Measurements from ENCODE around the gene HDAC4. TPM values are rescaled to one million over a fixed set of nuclear protein-coding genes. Genes with fewer than 3 reads are reported as not detected.

The HDAC4 gene
- total and polyA plus RNA-seq, 2 of the 8 experiments (the other 6 are each of a cell fraction or from before 2014, with no cell fraction given), result 15.4 to 31.5 TPM

DNA sequence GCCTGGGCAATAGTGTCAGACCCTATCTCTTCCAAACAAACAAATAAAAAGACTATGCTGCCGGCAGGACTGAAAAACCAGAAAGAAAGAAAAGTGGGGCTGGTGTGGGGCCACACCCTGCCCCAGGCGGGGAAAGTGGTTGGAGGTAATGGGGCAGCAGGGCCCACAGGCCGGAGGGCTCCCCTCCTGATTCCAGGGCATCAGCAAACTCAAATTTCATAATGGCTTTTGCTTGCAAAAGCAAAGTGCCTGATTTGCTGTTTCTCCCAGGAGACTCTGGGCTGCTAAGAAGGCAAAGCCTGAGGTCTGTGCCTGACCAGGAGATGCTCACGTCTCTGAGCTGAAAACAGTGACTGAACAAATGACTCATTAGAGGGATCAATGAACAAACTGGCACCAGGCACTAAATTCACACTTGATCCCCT is 121.9 kb downstream of the HDAC4 start:
- CTCF ChIA-PET (ENCODE audit: partially characterized antibody), result interaction anchor here (0.7 to 6.8 kb wide), 4 partner anchors 8 to 15 kb away, joined by 3 to 44 read pairs (median 3); no protein-coding TSS in a partner anchor
- TF ChIP-seq TAF7 (optimal IDR thresholded peaks at IDR 0.05; ENCODE audit: borderline replicate concordance, low read depth, low read length) (no peak), BRCA1 (IDR thresholded peaks at IDR 0.05; ENCODE audit: low read depth, low read length) (no peak), SP1 (IDR thresholded peaks at IDR 0.05; ENCODE audit: low read depth, low read length) (no peak), SRF (IDR thresholded peaks at IDR 0.05; ENCODE audit: low read depth, low read length) (no peak), NANOG (IDR thresholded peaks at IDR 0.05; ENCODE audit: insufficient read depth, low read depth, low read length, poor library complexity, severe bottlenecking) (no peak), JUN (IDR thresholded peaks at IDR 0.05; ENCODE audit: low read depth, low read length) (no peak), YY1 (IDR thresholded peaks at IDR 0.05; ENCODE audit: low read depth, low read length) (no peak), GTF2F1 (IDR thresholded peaks at IDR 0.05; ENCODE audit: borderline replicate concordance, low read depth, low read length) (no peak), SIRT6 (IDR thresholded peaks at IDR 0.05; ENCODE audit: low read length) (no peak), CBX5 (IDR thresholded peaks at IDR 0.05; ENCODE audit: low read depth, low read length) (no peak)
- TF ChIP-seq, protein P1, sequence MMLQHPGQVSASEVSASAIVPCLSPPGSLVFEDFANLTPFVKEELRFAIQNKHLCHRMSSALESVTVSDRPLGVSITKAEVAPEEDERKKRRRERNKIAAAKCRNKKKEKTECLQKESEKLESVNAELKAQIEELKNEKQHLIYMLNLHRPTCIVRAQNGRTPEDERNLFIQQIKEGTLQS (IDR thresholded peaks at IDR 0.05; ENCODE audit: insufficient read depth, low read depth, low read length), result no peak
- TF ChIP-seq, protein P2, sequence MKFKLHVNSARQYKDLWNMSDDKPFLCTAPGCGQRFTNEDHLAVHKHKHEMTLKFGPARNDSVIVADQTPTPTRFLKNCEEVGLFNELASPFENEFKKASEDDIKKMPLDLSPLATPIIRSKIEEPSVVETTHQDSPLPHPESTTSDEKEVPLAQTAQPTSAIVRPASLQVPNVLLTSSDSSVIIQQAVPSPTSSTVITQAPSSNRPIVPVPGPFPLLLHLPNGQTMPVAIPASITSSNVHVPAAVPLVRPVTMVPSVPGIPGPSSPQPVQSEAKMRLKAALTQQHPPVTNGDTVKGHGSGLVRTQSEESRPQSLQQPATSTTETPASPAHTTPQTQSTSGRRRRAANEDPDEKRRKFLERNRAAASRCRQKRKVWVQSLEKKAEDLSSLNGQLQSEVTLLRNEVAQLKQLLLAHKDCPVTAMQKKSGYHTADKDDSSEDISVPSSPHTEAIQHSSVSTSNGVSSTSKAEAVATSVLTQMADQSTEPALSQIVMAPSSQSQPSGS (IDR thresholded peaks at IDR 0.05; ENCODE audit: low read length), result no peak

More for the DNA sequence above, 121.9 kb downstream of the HDAC4 start:
- H2BK12ac ChIP-seq (ENCODE audit: low read depth, low read length), result no peak overlapping the region
- no peak overlapping the region for H2AFZ ChIP-seq (ENCODE audit: low read length)
- H3K4me2 ChIP-seq (ENCODE audit: insufficient read depth in 1 of 2, low read depth in 2 of 2, low read length in 2 of 2), result no peak overlapping the region
- H4K5ac ChIP-seq (ENCODE audit: insufficient read length, low read depth, low read length), result no peak overlapping the region
- no peak for DNase-seq (ENCODE audit: low read depth in 1 of 2, low spot score in 2 of 2)
- H3K4ac ChIP-seq (replicated peaks; ENCODE audit: insufficient read length, low read depth, low read length), result no peak overlapping the region
- H3K23me2 ChIP-seq (ENCODE audit: low read depth, low read length), result 0 out of 2 replicates have a peak, but pooled peaks cover 5% of the 10 kb centered on the region
- no peak overlapping the region for H3K56ac ChIP-seq (replicated peaks; ENCODE audit: insufficient read length, low read depth, low read length)
- H2BK20ac ChIP-seq (ENCODE audit: low read length), result no peak overlapping the region
- peaks cover 0 to 3% (median 1%) of the 10 kb centered on the region in 4 experiments; a peak in 1 of 7 replicates for H3K4me1 ChIP-seq (replicated peaks in 1 of 4; ENCODE audit: control insufficient read depth in 3 of 4, insufficient read depth in 4 of 4, low read length in 3 of 4)
- peaks cover 13% of the 10 kb centered on the region in 2 experiments for H4K20me1 ChIP-seq (replicated peaks in 1 of 2; ENCODE audit: control insufficient read depth in 1 of 2, insufficient read depth in 2 of 2, low read length in 2 of 2)
- WGBS, 2 experiments (ENCODE audit: extremely low coverage in 1 of 2, insufficient coverage in 1 of 2, insufficient read length in 1 of 2, insufficient replicate concordance in 2 of 2, low coverage in 1 of 2, low lambda C conversion rate in 2 of 2, missing lambda C conversion rate in 1 of 2), result 87% methylated on average over 4 of the region's 4 CpGs; no CpG with 5 or more reads in 1 of the 2 experiments
- no peak overlapping the region for H3K27ac ChIP-seq (ENCODE audit: low read depth, low read length)
- H3K4me3 ChIP-seq (ENCODE audit: extremely low read depth in 1 of 4, insufficient read depth in 2 of 4, low read depth in 3 of 4, low read length in 4 of 4), result no peak overlapping the region
- no peak overlapping the region for H3K9ac ChIP-seq (replicated peaks in 1 of 4; ENCODE audit: extremely low read depth in 1 of 4, low read depth in 3 of 4, low read length in 3 of 4)
- POLR2A ChIA-PET (ENCODE audit: partially characterized antibody), result interaction anchor here (1.7 kb wide), 1 partner anchor 15 kb away, joined by 5 read pairs; no protein-coding TSS in a partner anchor
- H3K9me3 ChIP-seq (ENCODE audit: insufficient read depth in 2 of 2, low read depth in 1 of 2, low read length in 1 of 2), result no peaks in the 10 kb centered on the region
- no peak overlapping the region for H3K23ac ChIP-seq (ENCODE audit: insufficient read length)
- H3K14ac ChIP-seq (ENCODE audit: insufficient read length), result no peak overlapping the region
- peaks cover 3 to 57% of the 10 kb centered on the region in 2 experiments; a peak in 3 of 4 replicates for H3K79me2 ChIP-seq (ENCODE audit: control insufficient read depth in 1 of 2, insufficient read depth in 2 of 2, low read length in 2 of 2)
- H2AK5ac ChIP-seq (ENCODE audit: low read depth, low read length), result no peak overlapping the region
- no peak for FAIRE-seq
- H2BK5ac ChIP-seq (ENCODE audit: low read depth, low read length), result no peak overlapping the region
- H3K79me1 ChIP-seq (ENCODE audit: low read depth, low read length), result peaks cover 21% of the 10 kb centered on the region
- H4K91ac ChIP-seq (replicated peaks; ENCODE audit: insufficient read length, low read length), result no peak overlapping the region
- no peak overlapping the region for H2BK15ac ChIP-seq (ENCODE audit: low read length)
- no peak overlapping the region for H4K8ac ChIP-seq (ENCODE audit: extremely low read depth, insufficient read depth, low read length)
- H3K36me3 ChIP-seq (ENCODE audit: control insufficient read depth in 2 of 4, insufficient read depth in 4 of 4, low read length in 3 of 4), result no peaks in the 10 kb centered on the region
- H3K18ac ChIP-seq (ENCODE audit: extremely low read depth, low read length), result no peak overlapping the region
- H3K27me3 ChIP-seq (replicated peaks in 1 of 4; ENCODE audit: control insufficient read depth in 3 of 4, extremely low read depth in 1 of 4, insufficient read depth in 3 of 4, low read length in 3 of 4), result no peaks in the 10 kb centered on the region
- H2BK120ac ChIP-seq (replicated peaks; ENCODE audit: low read depth, low read length), result no peak overlapping the region

Data from H1 (cell line).